HepG2 (cell line): ENCODE data around the gene TCTA. TPM values are rescaled to one million over a fixed set of nuclear protein-coding genes. Genes with fewer than 3 reads are reported as not detected.

Experiments
- ARNT2 ChIP-seq: sonication (generic); formaldehyde crosslinking; IDR thresholded peaks from 2 replicates; pipeline ENCODE4 v1.8.0; 2022; ENCODE audit warnings: mild to moderate bottlenecking, low read depth, missing genetic modification reagents, moderate library complexity
- BHLHE40 ChIP-seq: IDR thresholded peaks from 2 replicates; pipeline ENCODE4 v1.6.1; 2011; ENCODE audit warnings: low read length, improper control_type of control experiment
- ELK4 ChIP-seq: sonication (generic); formaldehyde crosslinking; IDR thresholded peaks from 2 replicates; pipeline ENCODE4 v1.9.0; 2021; ENCODE audit warnings: missing genetic modification reagents, borderline replicate concordance
- FOSL1 ChIP-seq: sonication (generic); formaldehyde crosslinking; IDR thresholded peaks from 2 replicates; pipeline ENCODE4 v1.9.0; 2021; ENCODE audit warnings: missing genetic modification reagents, borderline replicate concordance
- GMEB2 ChIP-seq: IDR thresholded peaks from 2 replicates; pipeline ENCODE4 v1.6.1; 2016; ENCODE audit warnings: missing biosample characterization, missing genetic modification reagents, low read depth
- ISX ChIP-seq: sonication (generic); formaldehyde crosslinking; conservative IDR thresholded peaks from 2 replicates; pipeline ENCODE4 v1.5.0; 2020; ENCODE audit warnings: missing genetic modification reagents
- KLF12 ChIP-seq: sonication (generic); formaldehyde crosslinking; IDR thresholded peaks from 2 replicates; pipeline ENCODE4 v1.4.0; 2020; ENCODE audit warnings: missing genetic modification reagents, borderline replicate concordance
- PAX8 ChIP-seq: sonication (generic); formaldehyde crosslinking; IDR thresholded peaks from 2 replicates; pipeline ENCODE4 v1.8.0; 2022; ENCODE audit warnings: mild to moderate bottlenecking, missing genetic modification reagents, borderline replicate concordance
- SAP130 ChIP-seq: IDR thresholded peaks from 2 replicates; pipeline ENCODE4 v1.6.1; 2016; ENCODE audit warnings: low read depth
- SMAD1 ChIP-seq: sonication (generic); formaldehyde crosslinking; IDR thresholded peaks from 2 replicates; pipeline ENCODE4 v1.4.0; 2020; ENCODE audit warnings: missing genetic modification reagents, low read depth, mild to moderate bottlenecking, borderline replicate concordance
- THAP11 ChIP-seq: IDR thresholded peaks from 2 replicates; pipeline ENCODE4 v1.6.1; 2016; ENCODE audit warnings: missing biosample characterization, missing genetic modification reagents
- ZNF256 ChIP-seq: sonication (generic); formaldehyde crosslinking; conservative IDR thresholded peaks from 2 replicates; pipeline ENCODE4 v1.4.0; 2020; ENCODE audit warnings: missing genetic modification reagents
- ZNF432 ChIP-seq: sonication (generic); formaldehyde crosslinking; IDR thresholded peaks from 2 replicates; pipeline ENCODE4 v1.5.0; 2020; ENCODE audit warnings: missing genetic modification reagents, mild to moderate bottlenecking, borderline replicate concordance
- ZNF616 ChIP-seq: sonication (generic); formaldehyde crosslinking; IDR thresholded peaks from 2 replicates; pipeline ENCODE4 v1.5.0; 2020; ENCODE audit warnings: low read depth, mild to moderate bottlenecking, missing genetic modification reagents
- polyA plus RNA-seq, 8 experiments: library from polyadenylated mRNA; depleted of rRNA in 3 of 8; stranded (reverse) in 7 of 8; unstranded in 1 of 8; fragments of >200 nt; fragmentation: Illumina TruSeq in 4 of 8; extraction: Trizol in 4 of 8; gene quantifications; 2 replicates each; pipeline versions ENCODE4 v1.2.1 to v1.2.3, GENCODE V29; 2011 to 2016; ENCODE audit warnings: low read depth in 4 of 8, missing spikeins in 1 of 8, mixed read lengths in 1 of 8; ENCODE audit not compliant: insufficient read depth in 1 of 8
- total RNA-seq, 5 experiments: library from RNA; depleted of rRNA; stranded (reverse); fragments of >200 nt; fragmentation: Illumina TruSeq; extraction: Trizol; gene quantifications; 2 replicates each; pipeline ENCODE4 v1.2.3, GENCODE V29; 2016; ENCODE audit warnings: low read depth in 1 of 5
- TF ChIP-seq, protein P1 (sequence below): sonication (generic); formaldehyde crosslinking; IDR thresholded peaks from 2 replicates; pipeline ENCODE4 v1.4.0; 2020; ENCODE audit warnings: missing genetic modification reagents
- TF ChIP-seq, protein P2 (sequence below): sonication (generic); formaldehyde crosslinking; IDR thresholded peaks from 2 replicates; pipeline ENCODE4 v1.5.1; 2020; ENCODE audit warnings: missing genetic modification reagents, mild to moderate bottlenecking, borderline replicate concordance
- TF ChIP-seq, protein P3 (sequence below): sonication (generic); formaldehyde crosslinking; IDR thresholded peaks from 2 replicates; pipeline ENCODE4 v1.8.1; 2023; ENCODE audit warnings: mild to moderate bottlenecking, inconsistent platforms, moderate library complexity, missing genetic modification reagents, borderline replicate concordance
- TF ChIP-seq, protein P4 (sequence below): sonication (generic); formaldehyde crosslinking; IDR thresholded peaks from 2 replicates; pipeline ENCODE4 v1.5.0; 2020; ENCODE audit warnings: mild to moderate bottlenecking, low read depth, missing genetic modification reagents, borderline replicate concordance
- TF ChIP-seq, protein P5 (sequence below): sonication (generic); formaldehyde crosslinking; IDR thresholded peaks from 2 replicates; pipeline ENCODE4 v1.4.0; 2020; ENCODE audit warnings: missing genetic modification reagents

Gene TCTA
- total and polyA plus RNA-seq, 2 of the 13 experiments (the other 11 are each of a cell fraction or from before 2014, with no cell fraction given): 8.3 to 13.2 TPM

DNA sequence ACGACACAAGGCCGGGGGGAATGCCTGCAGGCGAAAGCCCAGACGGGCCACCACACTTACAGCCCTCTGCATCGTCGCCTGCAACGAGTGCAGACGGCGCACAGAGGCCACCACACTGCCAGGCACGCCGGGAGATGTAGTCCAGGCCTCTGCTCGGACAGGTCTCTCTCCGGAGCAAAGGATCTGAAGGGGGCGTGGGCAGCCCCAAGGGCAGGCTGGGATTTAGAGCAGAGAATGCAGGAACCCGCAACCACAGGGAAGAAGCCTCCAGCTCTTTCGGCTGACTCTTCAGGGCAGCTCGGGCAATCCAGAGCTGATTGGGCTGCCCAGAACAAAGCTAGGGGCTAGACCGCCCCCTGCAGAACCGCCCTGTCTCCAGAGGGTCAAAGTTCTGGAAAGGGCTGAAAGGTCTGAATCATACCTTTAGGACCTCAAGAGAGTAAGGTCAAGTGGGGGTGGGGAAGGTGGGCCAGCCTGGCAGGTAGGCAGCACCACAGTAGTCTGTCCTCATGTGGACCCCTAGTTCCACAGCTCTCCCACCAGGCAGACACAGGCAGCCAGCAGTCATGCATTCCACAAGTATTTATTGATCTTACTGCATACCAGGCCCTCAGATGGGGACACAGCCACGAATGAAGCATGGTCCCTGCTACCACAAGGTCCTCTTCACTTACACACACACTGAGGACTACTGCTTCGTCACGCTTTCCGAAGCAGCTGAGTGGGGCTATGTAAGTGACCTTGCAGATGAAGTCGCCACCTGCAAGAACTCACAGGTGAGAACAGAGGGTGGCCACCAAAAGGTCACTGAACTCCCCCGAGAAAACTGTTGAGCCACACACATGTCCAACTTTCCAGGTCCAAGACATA is 10.4 kb downstream of the TCTA start, which contains the start of gene AMT (continued):
- TF ChIP-seq, protein P1, sequence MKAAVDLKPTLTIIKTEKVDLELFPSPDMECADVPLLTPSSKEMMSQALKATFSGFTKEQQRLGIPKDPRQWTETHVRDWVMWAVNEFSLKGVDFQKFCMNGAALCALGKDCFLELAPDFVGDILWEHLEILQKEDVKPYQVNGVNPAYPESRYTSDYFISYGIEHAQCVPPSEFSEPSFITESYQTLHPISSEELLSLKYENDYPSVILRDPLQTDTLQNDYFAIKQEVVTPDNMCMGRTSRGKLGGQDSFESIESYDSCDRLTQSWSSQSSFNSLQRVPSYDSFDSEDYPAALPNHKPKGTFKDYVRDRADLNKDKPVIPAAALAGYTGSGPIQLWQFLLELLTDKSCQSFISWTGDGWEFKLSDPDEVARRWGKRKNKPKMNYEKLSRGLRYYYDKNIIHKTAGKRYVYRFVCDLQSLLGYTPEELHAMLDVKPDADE (CRISPR knock-in tag): no peak
- TF ChIP-seq SAP130 (CRISPR knock-in tag) (peak; percentile 82), SMAD1 (CRISPR knock-in tag) (no peak), THAP11 (CRISPR knock-in tag) (peak; percentile 97), KLF12 (0 out of 2 replicates have a peak, but pooled peaks have one; percentile 67), BHLHE40 (peak; percentile 35; the same call in 1 of the 2 replicates), GMEB2 (no peak), ISX (CRISPR knock-in tag) (no peak), ARNT2 (CRISPR knock-in tag) (no peak; the same call in none of the 2 replicates), ZNF616 (CRISPR knock-in tag) (no peak), PAX8 (CRISPR knock-in tag) (no peak; the same call in 1 of the 2 replicates), ZNF432 (no peak), FOSL1 (no peak), ZNF256 (CRISPR knock-in tag) (no peak), ELK4 (CRISPR knock-in tag) (no peak)
- TF ChIP-seq, protein P2, sequence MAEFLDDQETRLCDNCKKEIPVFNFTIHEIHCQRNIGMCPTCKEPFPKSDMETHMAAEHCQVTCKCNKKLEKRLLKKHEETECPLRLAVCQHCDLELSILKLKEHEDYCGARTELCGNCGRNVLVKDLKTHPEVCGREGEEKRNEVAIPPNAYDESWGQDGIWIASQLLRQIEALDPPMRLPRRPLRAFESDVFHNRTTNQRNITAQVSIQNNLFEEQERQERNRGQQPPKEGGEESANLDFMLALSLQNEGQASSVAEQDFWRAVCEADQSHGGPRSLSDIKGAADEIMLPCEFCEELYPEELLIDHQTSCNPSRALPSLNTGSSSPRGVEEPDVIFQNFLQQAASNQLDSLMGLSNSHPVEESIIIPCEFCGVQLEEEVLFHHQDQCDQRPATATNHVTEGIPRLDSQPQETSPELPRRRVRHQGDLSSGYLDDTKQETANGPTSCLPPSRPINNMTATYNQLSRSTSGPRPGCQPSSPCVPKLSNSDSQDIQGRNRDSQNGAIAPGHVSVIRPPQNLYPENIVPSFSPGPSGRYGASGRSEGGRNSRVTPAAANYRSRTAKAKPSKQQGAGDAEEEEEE (CRISPR knock-in tag): no peak
- TF ChIP-seq, protein P3, sequence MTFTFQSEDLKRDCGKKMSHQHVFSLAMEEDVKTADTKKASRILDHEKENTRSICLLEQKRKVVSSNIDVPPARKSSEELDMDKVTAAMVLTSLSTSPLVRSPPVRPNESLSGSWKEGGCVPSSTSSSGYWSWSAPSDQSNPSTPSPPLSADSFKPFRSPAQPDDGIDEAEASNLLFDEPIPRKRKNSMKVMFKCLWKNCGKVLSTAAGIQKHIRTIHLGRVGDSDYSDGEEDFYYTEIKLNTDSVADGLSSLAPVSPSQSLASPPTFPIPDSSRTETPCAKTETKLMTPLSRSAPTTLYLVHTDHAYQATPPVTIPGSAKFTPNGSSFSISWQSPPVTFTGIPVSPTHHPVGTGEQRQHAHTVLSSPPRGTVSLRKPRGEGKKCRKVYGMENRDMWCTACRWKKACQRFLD (CRISPR knock-in tag): no peak
- TF ChIP-seq, protein P4, sequence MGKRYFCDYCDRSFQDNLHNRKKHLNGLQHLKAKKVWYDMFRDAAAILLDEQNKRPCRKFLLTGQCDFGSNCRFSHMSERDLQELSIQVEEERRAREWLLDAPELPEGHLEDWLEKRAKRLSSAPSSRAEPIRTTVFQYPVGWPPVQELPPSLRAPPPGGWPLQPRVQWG: no peak
- TF ChIP-seq, protein P5, sequence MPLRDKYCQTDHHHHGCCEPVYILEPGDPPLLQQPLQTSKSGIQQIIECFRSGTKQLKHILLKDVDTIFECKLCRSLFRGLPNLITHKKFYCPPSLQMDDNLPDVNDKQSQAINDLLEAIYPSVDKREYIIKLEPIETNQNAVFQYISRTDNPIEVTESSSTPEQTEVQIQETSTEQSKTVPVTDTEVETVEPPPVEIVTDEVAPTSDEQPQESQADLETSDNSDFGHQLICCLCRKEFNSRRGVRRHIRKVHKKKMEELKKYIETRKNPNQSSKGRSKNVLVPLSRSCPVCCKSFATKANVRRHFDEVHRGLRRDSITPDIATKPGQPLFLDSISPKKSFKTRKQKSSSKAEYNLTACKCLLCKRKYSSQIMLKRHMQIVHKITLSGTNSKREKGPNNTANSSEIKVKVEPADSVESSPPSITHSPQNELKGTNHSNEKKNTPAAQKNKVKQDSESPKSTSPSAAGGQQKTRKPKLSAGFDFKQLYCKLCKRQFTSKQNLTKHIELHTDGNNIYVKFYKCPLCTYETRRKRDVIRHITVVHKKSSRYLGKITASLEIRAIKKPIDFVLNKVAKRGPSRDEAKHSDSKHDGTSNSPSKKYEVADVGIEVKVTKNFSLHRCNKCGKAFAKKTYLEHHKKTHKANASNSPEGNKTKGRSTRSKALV (CRISPR knock-in tag): no peak
